Measurements from ENCODE around the gene TENM3.

TENM3 gene

GRCh38 chr4:182314537-182314936 is 71.3 kb downstream of the TENM3 start:
- TF ChIP-seq CTCF (IDR thresholded peaks at IDR 0.05) (no peak), ZFX (IDR thresholded peaks at IDR 0.05; ENCODE audit: borderline replicate concordance) (no peak)
- no peak overlapping the region for H3K27ac ChIP-seq

GRCh38 chr4:182318256-182318655 is 75.1 kb downstream of the TENM3 start:
- no peak for TF ChIP-seq CTCF (IDR thresholded peaks at IDR 0.05)
- no peak for TF ChIP-seq ZFX (IDR thresholded peaks at IDR 0.05; ENCODE audit: borderline replicate concordance)
- no peak overlapping the region for H3K27ac ChIP-seq

- no peak overlapping the region for H3K27ac ChIP-seq
- TF ChIP-seq CTCF (IDR thresholded peaks at IDR 0.05) (no peak), ZFX (IDR thresholded peaks at IDR 0.05; ENCODE audit: borderline replicate concordance) (no peak)
These were observed 76.9 kb downstream of the TENM3 start for GRCh38 chr4:182320092-182320491.

GRCh38 chr4:182320580-182320979 is 77.4 kb downstream of the TENM3 start:
- no peak for TF ChIP-seq CTCF (IDR thresholded peaks at IDR 0.05)
- no peak for TF ChIP-seq ZFX (IDR thresholded peaks at IDR 0.05; ENCODE audit: borderline replicate concordance)

GRCh38 chr4:182324282-182324681 is 81.1 kb downstream of the TENM3 start:
- no peak overlapping the region for H3K27ac ChIP-seq
- no peak for TF ChIP-seq CTCF (IDR thresholded peaks at IDR 0.05)
- TF ChIP-seq ZFX (IDR thresholded peaks at IDR 0.05; ENCODE audit: borderline replicate concordance) = no peak

More at GRCh38 chr4:182320580-182320979, 77.4 kb downstream of the TENM3 start:
- no peak overlapping the region for H3K27ac ChIP-seq

GRCh38 chr4:182325397-182325796 is 82.2 kb downstream of the TENM3 start:
- no peak for TF ChIP-seq CTCF (IDR thresholded peaks at IDR 0.05)
- TF ChIP-seq ZFX (IDR thresholded peaks at IDR 0.05; ENCODE audit: borderline replicate concordance) = no peak
- no peak overlapping the region for H3K27ac ChIP-seq

GRCh38 chr4:182325848-182326255 is 82.7 kb downstream of the TENM3 start:
- no peak overlapping the region for H3K27ac ChIP-seq
- TF ChIP-seq ZFX (IDR thresholded peaks at IDR 0.05; ENCODE audit: borderline replicate concordance) (no peak), CTCF (IDR thresholded peaks at IDR 0.05) (no peak)
